Astrocyte of the cerebellum (primary cell): ENCODE measurements around the gene WNT6.

Source experiments
- DNase-seq: peaks from one replicate; pipeline ENCODE4 v3.0.0-alpha.2; 2011; ENCODE audit warnings: low read depth
- H3K4me3 ChIP-seq: 2 replicates; pipeline ENCODE4 v1.5.1; 2011; ENCODE audit warnings: mild to moderate bottlenecking, low read depth, low read length, moderate library complexity
- CTCF ChIP-seq: IDR thresholded peaks from 2 replicates; pipeline ENCODE4 v1.5.1; 2012; ENCODE audit warnings: low read length, low read depth, moderate library complexity, mild to moderate bottlenecking; ENCODE audit errors: missing control alignments
- in situ Hi-C: cut with HindIII; loops from 2 replicates; pipeline ENCODE4 v1.10.0; 2017; ENCODE audit warnings: low sequenced_read_pairs

Gene WNT6

GRCh38 chr2:218860950-218861381 lies 1.4 kb downstream of the WNT6 start:
- no peak for TF ChIP-seq CTCF
- DNase-seq = no peak
- in situ Hi-C loops = no loop called here
- H3K4me3 ChIP-seq = no peak overlapping the region

GRCh38 chr2:218861645-218862318 lies 2.2 kb downstream of the WNT6 start:
- H3K4me3 ChIP-seq = no peak overlapping the region
- in situ Hi-C loops = no loop called here
- no peak for TF ChIP-seq CTCF
- DNase-seq = no peak

- TF ChIP-seq CTCF = no peak
- DNase-seq = no peak
- in situ Hi-C loops = no loop called here
- no peak overlapping the region for H3K4me3 ChIP-seq
Observed at GRCh38 chr2:218863021-218863520, 3.5 kb downstream of the WNT6 start.

GRCh38 chr2:218865396-218865795 lies 5.8 kb downstream of the WNT6 start:
- in situ Hi-C loops = no loop called here

GRCh38 chr2:218865999-218866398 lies 6.4 kb downstream of the WNT6 start:
- DNase-seq = no peak
- TF ChIP-seq CTCF = no peak
- H3K4me3 ChIP-seq = no peak overlapping the region
- in situ Hi-C loops = no loop called here

More at GRCh38 chr2:218865396-218865795, 5.8 kb downstream of the WNT6 start:
- H3K4me3 ChIP-seq = no peak overlapping the region
- TF ChIP-seq CTCF = no peak
- DNase-seq = no peak

- no peak for TF ChIP-seq CTCF
- H3K4me3 ChIP-seq = no peak overlapping the region
- in situ Hi-C loops = no loop called here
- DNase-seq = no peak
Observed at GRCh38 chr2:218867900-218868299, 8.3 kb downstream of the WNT6 start.
